ENCODE measurements around the gene DNASE1L3. TPM values are rescaled to one million over a fixed set of nuclear protein-coding genes. Genes with fewer than 3 reads are reported as not detected.

DNASE1L3 gene
- total and polyA plus RNA-seq, 2 of the 13 experiments (the other 11 are each of a cell fraction or from before 2014, with no cell fraction given) = 0.86 to 1.7 TPM

GRCh38 chr3:58210761-58211460 is at the start of gene DNASE1L3 (continued):
- TF ChIP-seq HMGXB3 (CRISPR knock-in tag; IDR thresholded peaks at IDR 0.05; ENCODE audit: borderline replicate concordance) = no peak
- TF ChIP-seq ZNF776 (CRISPR knock-in tag; IDR thresholded peaks at IDR 0.05) = no peak

DNA sequence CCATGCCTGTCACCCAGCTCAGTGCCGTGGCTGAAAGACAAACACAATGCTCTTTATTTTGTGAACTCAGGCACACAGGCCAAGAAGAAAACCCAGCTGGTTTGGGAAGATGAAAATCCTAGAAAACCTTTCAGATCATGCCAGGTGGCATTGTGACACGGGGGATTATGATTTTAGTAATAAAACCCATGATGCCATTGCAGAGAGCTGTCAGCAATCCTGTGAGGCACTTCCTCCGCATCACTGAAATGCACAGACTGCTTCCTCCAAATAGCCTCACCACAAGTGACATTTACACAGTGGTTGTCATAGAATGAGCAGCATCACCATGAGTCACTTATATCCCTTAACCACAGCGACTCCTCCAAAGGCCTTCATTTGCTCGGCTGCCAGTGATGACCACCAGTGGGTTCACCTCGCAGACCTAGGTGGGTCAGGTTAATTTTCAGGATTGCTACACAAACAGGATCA is 49.5 kb upstream of the DNASE1L3 start:
- no peak for ATAC-seq
- no peak for DNase-seq (ENCODE audit: low spot score)
- H3K79me2 ChIP-seq (ENCODE audit: insufficient read depth, low read length) = no peaks in the 10 kb centered on the region
- H3K27ac ChIP-seq (ENCODE audit: extremely low read length, insufficient read depth, low read length) = no peak overlapping the region
- no peak overlapping the region for H2AFZ ChIP-seq (ENCODE audit: low read length)
- in situ Hi-C loops (cut with HindIII; ENCODE audit: extremely low pct_ligation_motif_present, low pct_unique_long_range_greater_than_20kb) = no loop called here
- ChIA-PET CTCF (ENCODE audit: low intra/inter-chr PET ratio, low total read pairs) (no interaction called here), POLR2A (no interaction called here)
- intact Hi-C loops (cut with micrococcal nuclease; ENCODE audit: unreplicated experiment) = no loop called here
- H3K9me3 ChIP-seq (ENCODE audit: low read length) = no peaks in the 10 kb centered on the region
- TF ChIP-seq ZMYM2 (CRISPR knock-in tag; IDR thresholded peaks at IDR 0.05) (no peak), ZNF605 (CRISPR knock-in tag; IDR thresholded peaks at IDR 0.05) (no peak), PLRG1 (conservative IDR thresholded peaks at IDR 0.05) (no peak), ZMAT3 (CRISPR knock-in tag; conservative IDR thresholded peaks at IDR 0.05) (no peak)
- TF ChIP-seq, protein P1, sequence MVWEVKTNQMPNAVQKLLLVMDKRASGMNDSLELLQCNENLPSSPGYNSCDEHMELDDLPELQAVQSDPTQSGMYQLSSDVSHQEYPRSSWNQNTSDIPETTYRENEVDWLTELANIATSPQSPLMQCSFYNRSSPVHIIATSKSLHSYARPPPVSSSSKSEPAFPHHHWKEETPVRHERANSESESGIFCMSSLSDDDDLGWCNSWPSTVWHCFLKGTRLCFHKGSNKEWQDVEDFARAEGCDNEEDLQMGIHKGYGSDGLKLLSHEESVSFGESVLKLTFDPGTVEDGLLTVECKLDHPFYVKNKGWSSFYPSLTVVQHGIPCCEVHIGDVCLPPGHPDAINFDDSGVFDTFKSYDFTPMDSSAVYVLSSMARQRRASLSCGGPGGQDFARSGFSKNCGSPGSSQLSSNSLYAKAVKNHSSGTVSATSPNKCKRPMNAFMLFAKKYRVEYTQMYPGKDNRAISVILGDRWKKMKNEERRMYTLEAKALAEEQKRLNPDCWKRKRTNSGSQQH (CRISPR knock-in tag; IDR thresholded peaks at IDR 0.05; ENCODE audit: low read depth) = no peak
- FAIRE-seq = no peak
- H3K4me1 ChIP-seq (ENCODE audit: insufficient read depth, low read length) = no peaks in the 10 kb centered on the region
- H3K36me3 ChIP-seq (replicated peaks in 1 of 2; ENCODE audit: control insufficient read depth in 1 of 2, insufficient read depth in 2 of 2, low read length in 2 of 2) = peaks cover 4 to 16% of the 10 kb centered on the region in 2 experiments
- H3K9ac ChIP-seq (ENCODE audit: insufficient read depth, low read depth, low read length) = no peak overlapping the region
- no peak overlapping the region for H3K4me2 ChIP-seq (ENCODE audit: low read depth, low read length)
- WGBS (ENCODE audit: low lambda C conversion rate) = 98% methylated on average over 5 of the region's 6 CpGs
- no TSS peak for BruUV-seq (replicated peaks)
- H4K20me1 ChIP-seq (ENCODE audit: insufficient read depth, low read length) = no peaks in the 10 kb centered on the region
- no peak overlapping the region for H3K4me3 ChIP-seq (replicated peaks in 1 of 3; ENCODE audit: insufficient read depth in 1 of 3, low read depth in 2 of 3, low read length in 3 of 3)
- no peaks in the 10 kb centered on the region for H3K27me3 ChIP-seq (ENCODE audit: control insufficient read depth in 1 of 2, insufficient read depth in 2 of 2, low read length in 2 of 2)
